Right lobe of liver (tissue), 6 donors: ENCODE data around the gene PLLP. TPM values are rescaled to one million over a fixed set of nuclear protein-coding genes. Genes with fewer than 3 reads are reported as not detected.

Experiments
- ATAC-seq, 4 donors: fragments of 200-7000 bp; cut with Tn5 transposase; one replicate each; pipeline ENCODE4 v1.9.1; 2020; ENCODE audit warnings: mild to moderate bottlenecking in 4 of 4, moderate library complexity in 4 of 4
- DNase-seq, 3 donors: peaks; one replicate each; pipeline ENCODE4 v3.0.0-alpha.2; 2020
- H3K27ac ChIP-seq, 3 donors: fragments of 200-600 bp; one replicate each; pipeline ENCODE4 v1.8.0; 2022
- H3K27me3 ChIP-seq, 2 donors: fragments of 200-600 bp; one replicate each; pipeline ENCODE4 v1.8.0; 2022
- H3K36me3 ChIP-seq, 4 donors: fragments of 200-600 bp; sonication (generic) in 1 of 4; one replicate each; pipeline versions ENCODE4 v1.5.1 to v1.8.0; 2017 to 2022; ENCODE audit warnings: control low read depth in 1 of 4
- H3K4me1 ChIP-seq, 4 donors: fragments of 200-600 bp; sonication (generic) in 1 of 4; one replicate each; pipeline versions ENCODE4 v1.5.1 to v1.8.0; 2017 to 2022; ENCODE audit warnings: control low read depth in 1 of 4
- H3K4me3 ChIP-seq, 3 donors: fragments of 200-600 bp; one replicate each; pipeline ENCODE4 v1.8.0; 2022
- H3K9me3 ChIP-seq, 4 donors: fragments of 200-600 bp; sonication (generic) in 1 of 4; one replicate each; pipeline versions ENCODE4 v1.5.1 to v1.8.0; 2017 to 2022; ENCODE audit warnings: control low read depth in 1 of 4
- CTCF ChIP-seq, 4 donors: fragments of 200-600 bp in 3 of 4; fragments of 450-650 bp in 1 of 4; IDR thresholded peaks; one replicate each; pipeline versions ENCODE4 v1.5.1 to v1.8.0; 2016 to 2022; ENCODE audit warnings: antibody characterized with exemption in 4 of 4, mild to moderate bottlenecking in 2 of 4
- POLR2A ChIP-seq: fragments of 450-650 bp; IDR thresholded peaks from one replicate; pipeline ENCODE4 v1.6.1; 2017; ENCODE audit warnings: antibody characterized with exemption, mild to moderate bottlenecking
- WGBS: methylation state at CpG from one replicate; pipeline ENCODE4 v1.1.6; 2018; ENCODE audit warnings: low coverage, low lambda C conversion rate; ENCODE audit not compliant: insufficient coverage; ENCODE audit errors: missing lambda C conversion rate; 5-methylcytosine and 5-hydroxymethylcytosine counted together
- intact Hi-C, 2 donors: fragments of 100-400 bp; cut with DNase I; formaldehyde crosslinking; loops; one replicate each; pipeline versions ENCODE4 v1.11.2 to v1.14.1; 2022
- total RNA-seq, 6 experiments: library from RNA; depleted of rRNA in 2 of 6; stranded (reverse); fragments of >200 nt in 2 of 6; fragmentation: NEBNext Ultra II Directional in 3 of 6; extraction: Animal tissue kit (Norgen Biotek cat#: 25700) in 3 of 6; gene quantifications; one replicate each; pipeline versions ENCODE4 v1.1.0 to v1.2.4, GENCODE V29; 2016 to 2023
- donor health status: DM: no; HTN: yes; CAD: no.
- donor health status: DM: no; HTN: no; CAD: no.
- donor health status: DM: no; HTN: no; CAD: no.
- donor health status: DM: no; HTN: yes; CAD: no.
- donor health status: DM: no; HTN: yes; CAD: no.

Gene PLLP
- total RNA-seq, 6 experiments from 2014 or later: 2.1 to 7.4 (median 3.8) TPM

DNA sequence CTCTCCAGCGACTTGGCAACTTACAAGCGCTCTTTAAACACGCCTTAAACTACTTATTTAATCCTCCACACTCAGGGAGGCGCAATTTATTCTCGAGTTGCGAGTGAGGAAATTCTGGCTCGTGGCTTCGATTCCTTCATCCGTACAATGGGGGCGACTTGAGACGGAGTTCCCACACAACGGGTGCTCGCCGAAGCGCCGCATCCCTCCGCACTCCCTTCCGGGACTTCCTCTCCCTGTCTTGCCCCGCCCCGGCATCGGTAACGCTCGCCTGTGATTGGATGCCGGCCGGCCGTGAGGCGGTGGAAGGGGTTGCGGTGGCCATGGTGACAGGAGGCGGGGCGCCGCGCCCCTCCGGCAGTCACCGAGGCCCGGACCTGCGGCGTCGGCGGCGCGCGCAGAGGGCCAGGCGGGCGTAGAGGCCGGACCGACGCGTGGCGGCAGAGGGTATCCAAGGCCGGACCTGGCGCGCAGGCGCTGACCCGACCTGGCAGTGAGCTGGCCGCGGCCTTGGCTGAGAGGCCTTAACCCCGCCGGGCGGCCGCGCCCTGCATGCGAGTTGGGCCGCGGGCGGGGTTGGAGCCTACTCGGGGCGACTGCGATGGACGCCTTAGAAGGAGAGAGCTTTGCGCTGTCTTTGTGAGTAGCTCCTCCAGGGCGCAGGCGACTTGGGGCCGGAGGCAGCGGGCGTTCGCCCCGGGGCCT is 39.6 kb downstream of the PLLP start, which contains the start of gene ARL2BP:
Gene ARL2BP, plus strand, starts transcription at position 493 of the 705 bp plus-strand sequence. Its CDS starts 109 bp downstream, at position 602.
- Histone ChIP-seq H3K4me3 (peak within 1 kb of the TSS; percentile 76 to 96 (median 95)), H3K36me3 (peaks cover 0 to 11% (median 2%) of the 10 kb centered on the region in 4 donors), H3K27ac (peak within 1 kb of the TSS; percentile 89 to 96 (median 95)), H3K27me3 (no peaks in the 10 kb centered on the region), H3K9me3 (no peaks in the 10 kb centered on the region), H3K4me1 (peaks cover 0 to 27% (median 10%) of the 10 kb centered on the region in 4 donors)
- TF ChIP-seq CTCF (IDR thresholded peaks at IDR 0.05): peak in 2 of 4 donors; percentile 7 to 19
- TF ChIP-seq POLR2A: peak; percentile 89
- WGBS: 0% methylated on average over 24 of the region's 77 CpGs
- peak; percentile 98 to 99 (median 99) for DNase-seq
- peak; percentile 94 to 98 (median 96) for ATAC-seq
- intact Hi-C loops: no loop called here

DNA sequence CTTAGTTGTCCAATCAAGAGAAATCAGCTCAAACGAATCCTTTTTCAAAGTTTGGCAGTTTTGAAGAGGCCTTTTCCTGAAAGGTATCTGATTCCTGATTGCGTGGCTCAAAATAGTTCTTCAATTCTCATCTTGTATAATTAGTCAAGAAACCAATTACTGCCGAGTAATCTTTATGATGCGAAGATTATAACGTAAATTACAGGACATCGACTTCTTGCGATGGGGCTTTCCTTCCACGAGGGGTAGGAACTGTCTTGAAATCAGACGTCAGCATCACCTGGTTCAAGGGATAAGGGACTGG is 40.1 kb downstream of the PLLP start:
- Histone ChIP-seq H3K9me3 (no peaks in the 10 kb centered on the region), H3K27me3 (no peaks in the 10 kb centered on the region), H3K27ac (peak overlapping the region in 1 of 3 donors; percentile 96), H3K4me3 (peak overlapping the region; percentile 34 to 96 (median 76)), H3K4me1 (peaks cover 0 to 27% (median 10%) of the 10 kb centered on the region in 4 donors), H3K36me3 (peaks cover 0 to 11% (median 2%) of the 10 kb centered on the region in 4 donors)
- intact Hi-C loops: no loop called here
- TF ChIP-seq POLR2A (no peak), CTCF (IDR thresholded peaks at IDR 0.05) (no peak)
- WGBS: 10% methylated on average over 9 of the region's 9 CpGs
- DNase-seq: no peak
- no peak for ATAC-seq

GRCh38 chr16:57242650-57243049 is 41.8 kb downstream of the PLLP start:
- Histone ChIP-seq H3K4me3 (no peak overlapping the region), H3K4me1 (peaks cover 0 to 25% (median 8%) of the 10 kb centered on the region in 4 donors), H3K27ac (no peak overlapping the region), H3K9me3 (no peaks in the 10 kb centered on the region), H3K27me3 (no peaks in the 10 kb centered on the region), H3K36me3 (peaks cover 0 to 5% (median 2%) of the 10 kb centered on the region in 4 donors)
- no peak for ATAC-seq
- WGBS: no CpG with 5 or more reads among the region's 2 CpGs
- no peak for DNase-seq
- TF ChIP-seq CTCF (IDR thresholded peaks at IDR 0.05) (no peak), POLR2A (no peak)
- intact Hi-C loops: no loop called here

- H3K4me3 ChIP-seq: no peak overlapping the region
- intact Hi-C loops: no loop called here
- no peaks in the 10 kb centered on the region for H3K9me3 ChIP-seq
- H3K36me3 ChIP-seq: peaks cover 0 to 5% (median under 1%) of the 10 kb centered on the region in 4 donors
- no peak for TF ChIP-seq POLR2A
- no peak for TF ChIP-seq CTCF (IDR thresholded peaks at IDR 0.05)
- 85% methylated on average over 2 of the region's 2 CpGs for WGBS
- DNase-seq (no peak), ATAC-seq (no peak)
- H3K27ac ChIP-seq: no peak overlapping the region
- H3K27me3 ChIP-seq: no peaks in the 10 kb centered on the region
- peaks cover 0 to 14% (median 3%) of the 10 kb centered on the region in 4 donors for H3K4me1 ChIP-seq
Measured at GRCh38 chr16:57240851-57241250, 43.6 kb downstream of the PLLP start.
